ENCODE results near the gene SCAMP5.

SCAMP5 gene

GRCh38 chr15:74978077-74978476 lies 17.3 kb upstream of the SCAMP5 start:
- DNase-seq = no peak

DNA sequence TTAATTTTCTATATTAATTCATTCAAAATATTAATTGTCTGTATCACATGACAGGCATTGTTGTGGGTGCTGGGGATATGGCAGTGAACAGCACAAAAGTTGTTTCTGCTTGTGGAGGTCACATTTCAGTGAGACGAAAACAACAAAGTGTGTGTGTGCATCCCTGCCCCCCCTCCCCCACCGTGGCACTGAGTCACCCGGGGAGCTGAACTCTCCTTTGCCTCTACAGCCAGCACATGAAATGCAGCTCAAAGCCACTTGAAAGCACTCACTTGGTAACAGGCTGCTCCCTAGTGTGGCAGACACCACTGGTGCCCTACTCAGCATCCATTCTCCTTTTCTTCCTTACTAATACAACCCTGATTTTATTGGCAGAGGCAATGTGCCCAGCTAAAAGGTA lies 16.9 kb upstream of the SCAMP5 start:
- DNase-seq = peak; percentile 81

DNA sequence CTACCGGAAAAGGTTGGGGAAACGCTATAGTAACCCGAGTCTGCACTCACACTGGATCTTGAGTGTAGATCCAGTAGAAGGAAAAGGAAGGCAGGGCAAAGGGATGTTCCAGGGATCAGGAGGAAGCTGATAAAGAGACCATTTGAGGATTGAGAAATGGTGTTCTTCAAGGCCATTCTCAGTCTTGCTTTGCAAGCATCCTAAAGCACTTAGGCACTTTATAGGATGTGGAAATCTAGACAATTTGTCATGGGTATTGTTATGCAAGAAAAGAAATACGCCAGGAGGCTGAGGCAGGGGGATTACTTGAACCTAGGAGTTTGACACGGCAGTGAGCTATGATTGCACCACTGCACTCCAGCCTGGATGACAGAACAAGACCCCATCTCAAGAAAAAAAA lies 13.2 kb upstream of the SCAMP5 start:
- no peak for DNase-seq

DNA sequence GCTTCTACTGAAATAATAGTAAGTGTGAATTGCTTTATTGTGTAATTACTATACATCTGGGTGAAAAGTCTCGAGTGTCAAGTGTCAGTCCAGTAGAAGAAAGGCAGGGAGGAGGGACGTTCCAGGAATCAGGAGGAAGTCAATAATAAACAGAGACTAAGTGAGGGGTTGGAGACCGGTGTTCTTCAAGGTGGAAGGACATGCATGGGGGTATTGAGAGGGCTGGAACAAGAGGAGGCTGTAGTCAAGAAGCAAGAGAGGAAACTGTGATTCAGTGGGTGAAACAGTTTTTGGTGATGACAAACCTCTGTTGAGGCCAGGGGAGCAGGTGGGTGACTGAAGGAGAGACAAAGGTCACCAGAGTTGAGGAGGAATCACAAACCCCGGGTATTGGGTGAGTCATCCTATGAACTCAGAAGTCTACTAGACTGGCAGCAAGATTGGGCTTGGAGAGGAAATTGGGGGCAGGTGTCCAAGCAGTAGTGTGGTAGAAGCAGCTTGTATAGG lies 11.6 kb upstream of the SCAMP5 start:
- peak; percentile 52 for DNase-seq

DNA sequence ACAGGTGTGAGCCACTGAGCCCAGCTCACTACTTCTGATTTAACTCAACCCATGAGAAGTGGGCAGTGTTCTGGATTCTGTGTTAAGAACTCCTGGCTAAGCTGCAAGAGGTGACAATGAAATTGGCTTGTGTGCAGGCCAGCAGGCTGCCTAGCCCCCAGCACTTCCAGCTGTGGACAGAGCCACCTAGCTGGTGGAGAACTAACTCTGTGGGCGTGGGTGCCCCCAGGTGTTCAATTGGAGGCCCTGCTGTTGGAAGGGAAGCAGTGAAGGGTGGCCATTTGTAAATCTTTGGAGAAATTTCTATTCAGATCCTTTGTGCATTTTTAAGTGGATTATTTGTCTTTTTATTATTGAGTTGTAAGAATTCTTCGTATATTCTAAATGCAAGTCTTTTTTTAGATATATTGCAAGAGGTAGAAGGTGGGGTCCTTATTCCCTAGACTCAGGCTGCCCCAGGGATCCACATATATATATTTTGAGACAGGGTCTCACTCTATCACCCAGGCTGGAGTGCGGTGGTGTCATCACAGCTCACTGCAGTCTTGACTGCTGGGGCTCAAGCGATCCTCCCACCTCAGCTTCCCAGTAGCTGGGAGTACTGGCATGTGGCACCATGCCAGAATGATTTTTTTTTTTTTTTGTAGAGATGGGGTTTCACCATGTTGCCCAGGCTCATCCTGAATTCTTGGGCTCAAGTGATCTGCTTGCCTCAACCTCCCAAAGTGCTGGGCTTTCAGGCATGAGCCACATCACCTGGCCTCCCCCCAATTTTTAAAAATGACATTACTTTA lies 7.2 kb upstream of the SCAMP5 start:
- DNase-seq = peak; percentile 80

- no peak for DNase-seq
Measured at GRCh38 chr15:74989527-74989926, 5.8 kb upstream of the SCAMP5 start.

DNA sequence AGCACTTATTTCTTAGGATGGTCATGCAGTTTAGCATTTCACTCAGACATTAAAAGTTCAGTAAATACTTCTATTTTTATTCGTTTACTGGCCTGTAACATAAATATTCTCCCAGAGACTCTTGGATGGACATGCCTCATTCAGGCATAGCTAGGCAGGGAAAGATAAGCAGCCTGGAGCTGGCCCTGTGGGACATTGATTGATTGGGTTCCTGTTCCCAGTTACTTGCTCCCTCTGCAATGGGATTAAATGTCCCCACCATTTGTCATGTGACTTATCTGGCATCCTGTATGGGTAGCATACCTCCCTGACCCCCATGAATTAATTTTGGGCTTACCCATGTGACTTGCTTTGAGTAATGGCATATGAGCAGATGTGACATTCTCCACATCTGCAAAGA lies 2.7 kb upstream of the SCAMP5 start:
- no peak for DNase-seq

GRCh38 chr15:74994236-74994635 lies 1.1 kb upstream of the SCAMP5 start:
- DNase-seq = no peak

GRCh38 chr15:74994685-74995084 lies 678 bp upstream of the SCAMP5 start:
- no peak for DNase-seq

DNA sequence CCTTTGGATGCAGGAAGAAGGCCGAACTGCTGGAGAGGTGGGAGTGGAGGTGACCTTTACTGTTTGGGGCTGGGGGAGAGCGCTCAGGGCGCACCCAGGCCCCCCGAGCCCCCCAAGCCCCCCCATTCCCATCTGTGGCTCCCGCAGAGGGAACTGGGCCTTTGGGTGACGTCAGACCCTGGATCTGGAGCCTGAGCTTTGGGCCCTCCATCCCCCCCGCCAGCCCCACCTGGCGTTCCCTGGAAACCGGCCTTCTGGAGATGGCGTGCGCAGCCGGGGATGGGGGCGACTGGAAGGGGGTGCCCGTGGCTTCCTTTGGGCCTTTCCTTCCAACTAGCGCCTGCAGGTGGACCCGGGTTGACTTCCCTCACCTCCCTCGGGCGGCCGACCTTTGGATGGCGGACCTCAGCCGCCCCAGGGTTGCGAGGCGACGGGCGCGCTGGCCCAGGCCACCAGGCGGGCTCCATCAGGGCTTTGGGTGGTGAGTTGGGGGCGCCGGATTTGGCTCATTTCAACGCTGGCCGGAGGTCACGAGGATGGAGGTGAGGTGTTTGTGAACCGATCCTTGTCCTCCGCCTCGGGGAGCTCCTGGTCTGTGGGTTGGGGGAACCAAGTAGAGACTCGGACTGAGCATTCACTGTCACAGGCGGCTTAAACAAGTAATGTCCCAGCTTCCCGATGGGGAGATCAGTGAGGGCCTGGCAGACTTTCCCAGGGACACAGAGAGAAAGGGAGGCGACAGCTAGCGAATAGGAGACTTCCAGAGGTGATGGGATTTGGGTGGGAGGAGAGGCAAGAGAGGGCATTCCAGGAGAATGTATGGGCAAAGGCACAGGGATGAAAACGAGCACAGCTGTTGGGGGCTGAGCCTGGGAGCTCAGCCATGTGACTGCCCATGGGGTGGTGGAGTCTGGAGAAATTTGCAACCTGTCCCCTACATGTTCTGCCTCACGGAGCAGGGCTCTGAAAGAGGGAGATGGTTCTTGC lies 709 bp downstream of the SCAMP5 start:
- DNase-seq = peak; percentile 70

DNA sequence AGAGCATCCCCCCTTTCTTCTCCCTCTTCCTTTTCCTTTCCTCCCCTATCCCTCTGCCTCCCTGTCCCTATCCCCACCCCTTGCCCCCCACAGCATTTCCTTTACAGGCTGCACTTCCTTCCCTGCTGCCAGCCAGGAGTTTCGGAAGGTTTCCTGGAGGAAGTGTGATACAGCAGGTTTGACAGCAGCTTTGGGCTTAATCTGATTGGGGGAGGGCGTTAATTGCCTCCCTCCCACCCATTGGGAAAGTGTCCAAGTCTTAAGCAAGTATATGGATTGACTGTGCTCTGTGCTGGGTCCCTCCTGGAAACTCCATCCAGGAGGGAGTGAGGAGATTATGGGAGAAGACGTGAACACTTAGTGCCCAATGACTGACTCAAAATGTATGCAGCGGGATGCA lies 1.8 kb downstream of the SCAMP5 start:
- no peak for DNase-seq

- DNase-seq = no peak
Measured at GRCh38 chr15:74997543-74997942, 2.2 kb downstream of the SCAMP5 start.

DNA sequence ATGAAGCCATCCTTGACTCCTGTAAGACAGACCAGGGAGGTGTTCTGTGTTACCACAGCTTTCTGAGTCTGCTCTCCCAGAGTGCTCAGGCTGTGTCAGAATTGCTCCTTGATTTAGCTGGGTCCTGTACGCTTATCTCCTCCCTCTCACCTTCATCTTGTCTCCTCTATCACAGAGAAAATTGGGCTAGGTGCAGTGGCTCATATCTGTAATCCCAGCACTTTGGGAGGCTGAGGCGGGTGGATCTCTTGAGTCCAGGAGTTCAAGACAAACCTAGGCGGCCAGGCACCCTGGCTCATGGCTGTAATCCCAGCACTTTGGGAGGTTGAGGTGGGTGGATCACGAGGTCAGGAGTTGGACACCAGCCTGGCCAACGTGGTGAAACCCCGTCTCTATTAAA lies 5.9 kb downstream of the SCAMP5 start:
- no peak for DNase-seq

GRCh38 chr15:75002398-75002797 lies 7.0 kb downstream of the SCAMP5 start:
- no peak for DNase-seq

- DNase-seq = no peak
Measured at GRCh38 chr15:75007216-75007615, 11.9 kb downstream of the SCAMP5 start.

- no peak for DNase-seq
Measured at GRCh38 chr15:75008221-75008625, 12.9 kb downstream of the SCAMP5 start.

GRCh38 chr15:75008629-75009326 lies 13.4 kb downstream of the SCAMP5 start:
- DNase-seq = no peak

GRCh38 chr15:75016431-75016830 lies 21.1 kb downstream of the SCAMP5 start:
- no peak for DNase-seq

GRCh38 chr15:75019916-75020315 lies 24.6 kb downstream of the SCAMP5 start:
- no peak for DNase-seq

DNA sequence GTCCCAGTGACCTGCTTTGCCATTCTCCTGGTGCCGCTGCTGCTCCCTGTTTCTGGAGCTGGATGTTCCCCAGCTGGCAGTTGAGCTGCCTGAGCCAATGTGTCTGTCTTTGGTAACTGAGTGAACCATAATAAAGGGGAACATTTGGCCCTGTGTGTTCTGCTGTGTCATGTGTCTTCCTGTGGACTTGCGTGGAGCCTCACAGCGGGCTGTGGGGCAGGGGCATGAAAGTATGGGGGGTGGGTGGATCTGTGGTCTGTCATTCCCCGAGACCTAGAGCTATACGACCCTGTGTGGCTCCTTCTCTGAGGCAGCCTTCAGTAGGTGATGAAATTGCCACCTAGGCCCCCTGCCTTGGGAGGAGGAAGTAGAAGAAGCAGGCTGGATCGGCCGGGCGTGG lies 26.0 kb downstream of the SCAMP5 start:
- DNase-seq = no peak

DNA sequence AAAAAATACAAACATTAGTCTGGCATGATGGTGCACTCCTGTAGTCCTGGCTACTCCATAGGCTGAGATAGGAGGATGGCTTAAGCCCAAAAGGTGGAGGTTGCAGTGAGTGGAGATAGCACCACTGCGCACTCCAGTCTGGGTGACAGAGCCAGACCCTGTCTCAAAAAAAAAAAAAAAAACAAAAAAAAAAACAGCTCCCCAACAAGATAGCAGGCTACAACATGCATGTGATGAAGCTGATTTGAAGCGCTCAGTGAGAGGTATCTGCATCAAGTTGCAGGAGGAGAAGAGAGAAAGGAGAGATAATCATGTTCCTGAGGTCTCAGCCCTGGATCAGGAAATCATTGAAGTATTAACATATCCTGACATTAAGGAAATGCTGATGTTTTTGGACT lies 27.4 kb downstream of the SCAMP5 start:
- peak; percentile 48 for DNase-seq

DNA sequence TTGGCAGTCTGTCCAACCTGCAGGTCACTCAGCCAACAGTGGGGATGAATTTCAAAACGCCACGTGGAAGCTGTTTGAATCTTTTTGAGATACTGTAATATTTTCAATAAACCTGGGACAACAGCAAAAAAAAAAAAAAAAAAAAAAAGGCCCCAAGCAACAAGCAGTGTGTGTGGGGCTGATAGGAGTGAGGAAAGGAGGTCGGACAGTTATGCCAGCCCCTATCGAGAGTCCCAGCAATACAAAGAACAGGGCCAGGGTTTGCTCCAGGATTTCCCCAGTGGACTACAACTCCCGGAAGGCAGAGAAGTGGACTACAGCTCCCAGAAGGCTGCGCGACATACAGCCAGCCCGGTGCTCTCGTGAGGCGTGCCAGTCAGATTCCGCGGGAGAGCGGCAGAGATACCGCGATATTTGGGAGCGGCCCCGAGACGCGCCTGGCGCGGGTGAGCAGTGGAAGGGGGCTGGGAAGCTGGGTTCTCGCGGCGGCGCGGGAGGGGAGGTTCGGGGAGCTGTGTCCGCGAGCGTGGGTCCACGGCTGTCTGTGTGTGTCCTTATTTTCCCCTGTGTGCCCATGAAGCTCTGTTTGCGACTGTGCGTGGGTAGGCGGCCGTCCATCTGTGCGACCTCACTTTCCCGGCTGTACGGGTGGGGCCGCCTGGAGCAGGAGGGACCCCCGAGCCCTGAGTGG lies 28.0 kb downstream of the SCAMP5 start, which contains the start of gene PPCDC:
Gene PPCDC, plus strand, starts transcription at position 410 of the 691 bp plus-strand sequence. CDS start 4,729 bp downstream, outside the sequence.
- peak; percentile 96 for DNase-seq
